HG03354 (cell line): Measurements from ENCODE around the gene C11orf65.
"Not testable (repeated sequence)": the region's sequence is repeated elsewhere in the genome, so short reads cannot be mapped to it uniquely, and the experiment has no call there.

Source experiments
- ATAC-seq: cut with Tn5 transposase; IDR thresholded peaks from one replicate; pipeline ENCODE4 v1.9.1; 2021; ENCODE audit warnings: mild to moderate bottlenecking; ENCODE audit not compliant: unreplicated experiment, poor library complexity, severe bottlenecking

C11orf65 gene

GRCh38 chr11:108483163-108483562 is 15.8 kb upstream of the C11orf65 start:
- no peak for ATAC-seq

GRCh38 chr11:108474664-108475463 is 7.5 kb upstream of the C11orf65 start:
- ATAC-seq: no peak

GRCh38 chr11:108472681-108473080 is 5.4 kb upstream of the C11orf65 start:
- no peak for ATAC-seq

- no peak for ATAC-seq
Measured at GRCh38 chr11:108468478-108468864, 1.1 kb upstream of the C11orf65 start.

GRCh38 chr11:108466405-108466804 is 924 bp downstream of the C11orf65 start:
- ATAC-seq: no peak

GRCh38 chr11:108453207-108453835 is 14.0 kb downstream of the C11orf65 start:
- ATAC-seq: no peak

- ATAC-seq: not testable (repeated sequence)
Measured at GRCh38 chr11:108441445-108441844, 25.9 kb downstream of the C11orf65 start.

GRCh38 chr11:108436594-108436993 is 30.7 kb downstream of the C11orf65 start:
- no peak for ATAC-seq

GRCh38 chr11:108435066-108435465 is 32.3 kb downstream of the C11orf65 start:
- no peak for ATAC-seq

- ATAC-seq: no peak
Measured at GRCh38 chr11:108432783-108433182, 34.5 kb downstream of the C11orf65 start.

- ATAC-seq: no peak
Measured at GRCh38 chr11:108431997-108432396, 35.3 kb downstream of the C11orf65 start.

GRCh38 chr11:108431370-108431769 is 36.0 kb downstream of the C11orf65 start:
- no peak for ATAC-seq

- ATAC-seq: not testable (repeated sequence)
Measured at GRCh38 chr11:108417551-108417950, 49.8 kb downstream of the C11orf65 start.

GRCh38 chr11:108414958-108415357 is 52.4 kb downstream of the C11orf65 start:
- ATAC-seq: no peak

GRCh38 chr11:108405706-108406105 is 61.6 kb downstream of the C11orf65 start:
- ATAC-seq: no peak

- ATAC-seq: no peak
Measured at GRCh38 chr11:108403052-108403451, 64.3 kb downstream of the C11orf65 start.

GRCh38 chr11:108402241-108402640 is 65.1 kb downstream of the C11orf65 start:
- no peak for ATAC-seq

GRCh38 chr11:108398439-108398838 is 68.9 kb downstream of the C11orf65 start:
- ATAC-seq: no peak

- ATAC-seq: not testable (repeated sequence)
Measured at GRCh38 chr11:108396672-108397071, 70.7 kb downstream of the C11orf65 start.

- no peak for ATAC-seq
Measured at GRCh38 chr11:108394744-108395284, 72.5 kb downstream of the C11orf65 start.

- ATAC-seq: no peak
Measured at GRCh38 chr11:108393046-108393445, 74.3 kb downstream of the C11orf65 start.
